Ishikawa (cell line): ENCODE results near the gene POLR1A.

Experiments
- CEBPB ChIP-seq: IDR thresholded peaks from 2 replicates; pipeline ENCODE4 v1.6.1; 2012
- CREB1 ChIP-seq: IDR thresholded peaks from 2 replicates; pipeline ENCODE4 v1.6.1; 2012; ENCODE audit warnings: low read depth
- EGR1 ChIP-seq: IDR thresholded peaks from 2 replicates; pipeline ENCODE4 v1.6.1; 2012
- EP300 ChIP-seq: IDR thresholded peaks from 2 replicates; pipeline ENCODE4 v1.6.1; 2012; ENCODE audit warnings: borderline replicate concordance
- FOXM1 ChIP-seq: IDR thresholded peaks from 2 replicates; pipeline ENCODE4 v1.6.1; 2012; ENCODE audit warnings: low read depth, borderline replicate concordance
- NFIC ChIP-seq: IDR thresholded peaks from 2 replicates; pipeline ENCODE4 v1.6.1; 2012
- RAD21 ChIP-seq: IDR thresholded peaks from 2 replicates; pipeline ENCODE4 v1.6.1; 2012; ENCODE audit warnings: low read depth
- REST ChIP-seq: IDR thresholded peaks from 2 replicates; pipeline ENCODE4 v1.6.1; 2012; ENCODE audit warnings: low read depth, mild to moderate bottlenecking
- TAF1 ChIP-seq: IDR thresholded peaks from 2 replicates; pipeline ENCODE4 v1.6.1; 2012; ENCODE audit warnings: low read depth, mild to moderate bottlenecking
- TCF12 ChIP-seq: IDR thresholded peaks from 2 replicates; pipeline ENCODE4 v1.6.1; 2012; ENCODE audit warnings: low read depth
- TEAD4 ChIP-seq: IDR thresholded peaks from 2 replicates; pipeline ENCODE4 v1.6.1; 2012
- USF1 ChIP-seq: IDR thresholded peaks from 2 replicates; pipeline ENCODE4 v1.6.1; 2012
- YY1 ChIP-seq: IDR thresholded peaks from 2 replicates; pipeline ENCODE4 v1.6.1; 2012; ENCODE audit warnings: low read depth
- ZBTB7A ChIP-seq: IDR thresholded peaks from 2 replicates; pipeline ENCODE4 v1.6.1; 2012; ENCODE audit warnings: low read depth
- TF ChIP-seq, protein P1 (sequence below): IDR thresholded peaks from 2 replicates; pipeline ENCODE4 v1.6.1; 2012

Gene POLR1A

DNA sequence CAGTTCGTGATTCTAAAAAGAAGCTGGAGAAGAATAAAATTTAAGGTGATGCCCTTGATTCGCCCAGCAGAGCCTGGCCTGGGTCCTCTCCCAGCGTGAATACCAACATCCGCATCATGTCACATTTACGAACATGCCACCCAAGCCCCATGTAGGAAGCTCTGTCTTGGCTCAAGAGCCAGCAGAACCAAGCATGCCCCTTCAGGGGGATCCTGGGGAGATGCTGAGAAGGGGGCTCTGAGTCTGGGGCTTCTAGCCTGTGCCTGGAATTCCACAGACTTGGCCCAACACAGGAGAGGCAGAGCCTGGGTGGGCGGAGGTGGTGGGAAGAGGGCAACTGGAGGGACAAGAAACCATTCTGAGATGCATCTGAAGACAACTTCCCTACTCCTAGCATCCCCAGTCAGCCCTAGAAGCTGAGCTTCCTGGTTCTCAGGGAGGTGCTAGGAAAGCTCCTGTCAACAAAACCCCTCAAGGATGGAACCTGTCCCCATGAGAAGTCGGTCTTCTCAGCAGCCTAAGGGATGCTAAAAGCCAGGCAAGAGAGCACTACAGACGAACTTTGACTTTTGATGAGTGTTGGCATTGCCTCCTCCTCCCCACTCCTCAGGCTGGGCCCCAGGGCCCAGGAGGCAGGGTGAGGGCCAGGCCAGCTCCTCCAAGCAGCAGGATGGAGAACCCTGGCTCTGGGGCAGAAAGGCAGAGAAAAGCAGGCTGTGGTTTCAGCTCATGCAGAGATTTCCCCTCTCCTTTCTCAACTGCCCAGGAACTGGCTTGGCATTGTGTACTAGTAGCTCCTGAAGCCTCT, 57.9 kb downstream of the POLR1A start:
- TF ChIP-seq TAF1 (no peak), TEAD4 (no peak), NFIC (no peak), CREB1 (no peak), EGR1 (no peak), TCF12 (no peak), CEBPB (no peak), EP300 (no peak), ZBTB7A (no peak), YY1 (no peak), USF1 (no peak), FOXM1 (no peak), RAD21 (no peak), REST (no peak)
- TF ChIP-seq, protein P1, sequence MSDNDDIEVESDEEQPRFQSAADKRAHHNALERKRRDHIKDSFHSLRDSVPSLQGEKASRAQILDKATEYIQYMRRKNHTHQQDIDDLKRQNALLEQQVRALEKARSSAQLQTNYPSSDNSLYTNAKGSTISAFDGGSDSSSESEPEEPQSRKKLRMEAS = no peak

- TF ChIP-seq NFIC = no peak
- TF ChIP-seq EP300 = no peak
- no peak for TF ChIP-seq CREB1
- TF ChIP-seq EGR1 = no peak
- TF ChIP-seq REST = no peak
- TF ChIP-seq TEAD4 = no peak
- TF ChIP-seq FOXM1 = no peak
- no peak for TF ChIP-seq TAF1
- TF ChIP-seq CEBPB = no peak
- no peak for TF ChIP-seq YY1
- TF ChIP-seq, protein P1 = no peak
- no peak for TF ChIP-seq TCF12
- TF ChIP-seq USF1 = no peak
- no peak for TF ChIP-seq ZBTB7A
- no peak for TF ChIP-seq RAD21
Measured at GRCh38 chr2:86045541-86045940, 60.1 kb downstream of the POLR1A start.

GRCh38 chr2:86044614-86045013, 61.1 kb downstream of the POLR1A start:
- no peak for TF ChIP-seq TEAD4
- no peak for TF ChIP-seq EP300
- TF ChIP-seq TAF1 = no peak
- TF ChIP-seq RAD21 = no peak
- TF ChIP-seq REST = no peak
- TF ChIP-seq ZBTB7A = no peak
- TF ChIP-seq NFIC = no peak
- no peak for TF ChIP-seq EGR1
- no peak for TF ChIP-seq FOXM1
- no peak for TF ChIP-seq TCF12
- no peak for TF ChIP-seq CREB1
- no peak for TF ChIP-seq CEBPB
- TF ChIP-seq, protein P1 = no peak

- TF ChIP-seq REST = no peak
- no peak for TF ChIP-seq TCF12
- TF ChIP-seq, protein P1 = no peak
- no peak for TF ChIP-seq TAF1
- TF ChIP-seq NFIC = no peak
- no peak for TF ChIP-seq EP300
- no peak for TF ChIP-seq USF1
- no peak for TF ChIP-seq ZBTB7A
- TF ChIP-seq EGR1 = no peak
- no peak for TF ChIP-seq TEAD4
- no peak for TF ChIP-seq YY1
- no peak for TF ChIP-seq RAD21
- no peak for TF ChIP-seq CREB1
Measured at GRCh38 chr2:86044045-86044444, 61.6 kb downstream of the POLR1A start.
